Esophagus muscularis mucosa (tissue), 4 donors: Measurements from ENCODE around the gene CERS5. TPM values are rescaled to one million over a fixed set of nuclear protein-coding genes. Genes with fewer than 3 reads are reported as not detected.
A peak's percentile ranks its signal among the peaks of the same experiment; 100 is the strongest.

Experiments used
- DNase-seq: peaks from one replicate; pipeline ENCODE4 v3.0.0-alpha.2; 2017; ENCODE audit errors: extremely low spot score
- H3K27ac ChIP-seq, 4 donors: fragments of 200-600 bp; sonication (generic); replicated peaks in 1 of 4; 1 replicate in 3 of 4; 2 replicates in 1 of 4; pipeline ENCODE4 v1.5.1; 2016 to 2019; ENCODE audit warnings: mild to moderate bottlenecking in 1 of 4
- H3K27me3 ChIP-seq, 4 donors: fragments of 200-600 bp; sonication (generic); one replicate each; pipeline versions ENCODE4 v1.5.1 to v1.6.0; 2016 to 2019
- H3K36me3 ChIP-seq, 4 donors: fragments of 200-600 bp; sonication (generic); one replicate each; pipeline ENCODE4 v1.5.1; 2016 to 2019
- H3K4me1 ChIP-seq, 4 donors: fragments of 200-600 bp; sonication (generic); one replicate each; pipeline ENCODE4 v1.5.1; 2016 to 2019
- H3K4me3 ChIP-seq, 4 donors: fragments of 200-600 bp; sonication (generic); 1 replicate in 2 of 4; 2 replicates in 2 of 4; pipeline ENCODE4 v1.5.1; 2016 to 2019; ENCODE audit warnings: mild to moderate bottlenecking in 4 of 4, moderate library complexity in 1 of 4
- H3K9me3 ChIP-seq, 4 donors: fragments of 200-600 bp; sonication (generic); 1 replicate in 3 of 4; 2 replicates in 1 of 4; pipeline ENCODE4 v1.5.1; 2016 to 2019
- EP300 ChIP-seq: sonication (generic); formaldehyde crosslinking; IDR thresholded peaks from one replicate; pipeline ENCODE4 v1.6.1; 2017; ENCODE audit warnings: antibody characterized with exemption
- POLR2A ChIP-seq: fragments of 450-650 bp; IDR thresholded peaks from one replicate; pipeline ENCODE4 v1.6.1; 2017; ENCODE audit warnings: antibody characterized with exemption, moderate library complexity, mild to moderate bottlenecking, low read depth
- POLR2AphosphoS5 ChIP-seq, 2 donors: sonication (generic); formaldehyde crosslinking; IDR thresholded peaks; one replicate each; pipeline ENCODE4 v1.6.1; 2017; ENCODE audit warnings: antibody characterized with exemption in 2 of 2
- WGBS: methylation state at CpG from one replicate; pipeline ENCODE4 v1.1.5; 2018; 5-methylcytosine and 5-hydroxymethylcytosine counted together
- intact Hi-C: fragments of 100-400 bp; cut with DNase I; formaldehyde crosslinking; loops from one replicate; pipeline ENCODE4 v1.15.1; 2023
- total RNA-seq, 4 donors: library from RNA; depleted of rRNA; stranded (reverse); fragments of >200 nt; gene quantifications; one replicate each; pipeline versions ENCODE4 v1.1.0 to v1.2.1, GENCODE V29; 2016
- TF ChIP-seq, protein P1 (sequence below), 3 experiments: fragments of 200-600 bp in 2 of 3; fragments of 450-650 bp in 1 of 3; sonication (generic) in 2 of 3; IDR thresholded peaks; one replicate each; pipeline ENCODE4 v1.5.1; 2017 to 2019; ENCODE audit warnings: antibody characterized with exemption in 3 of 3, mild to moderate bottlenecking in 2 of 3, moderate library complexity in 1 of 3

Gene CERS5
- total RNA-seq, 4 donors from 2014 or later = 23.0 to 33.6 (median 27.5) TPM

DNA sequence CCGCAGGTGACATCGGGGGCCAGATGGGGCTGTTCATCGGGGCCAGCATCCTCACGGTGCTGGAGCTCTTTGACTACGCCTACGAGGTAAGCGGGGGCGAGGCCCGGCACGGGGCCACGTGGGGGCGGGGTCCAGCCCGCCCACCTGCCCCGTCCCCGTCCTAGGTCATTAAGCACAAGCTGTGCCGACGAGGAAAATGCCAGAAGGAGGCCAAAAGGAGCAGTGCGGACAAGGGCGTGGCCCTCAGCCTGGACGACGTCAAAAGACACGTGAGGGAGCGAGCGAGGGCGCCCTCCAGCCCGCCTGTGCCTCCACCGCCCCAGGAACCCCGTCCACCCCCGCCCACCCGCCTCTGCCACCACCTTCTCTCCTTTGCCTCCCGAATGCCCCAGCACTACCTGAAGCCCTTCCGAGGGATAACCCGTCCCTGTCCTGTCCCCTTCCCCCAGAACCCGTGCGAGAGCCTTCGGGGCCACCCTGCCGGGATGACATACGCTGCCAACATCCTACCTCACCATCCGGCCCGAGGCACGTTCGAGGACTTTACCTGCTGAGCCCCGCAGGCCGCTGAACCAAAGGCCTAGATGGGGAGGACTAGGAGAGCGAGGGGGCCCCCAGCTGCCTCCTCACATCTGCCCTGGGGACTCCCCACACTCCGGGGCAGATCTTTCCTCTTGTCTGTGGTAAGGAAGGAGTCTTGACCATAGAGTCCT is 85.9 kb downstream of the CERS5 start:
- TF ChIP-seq, protein P1, sequence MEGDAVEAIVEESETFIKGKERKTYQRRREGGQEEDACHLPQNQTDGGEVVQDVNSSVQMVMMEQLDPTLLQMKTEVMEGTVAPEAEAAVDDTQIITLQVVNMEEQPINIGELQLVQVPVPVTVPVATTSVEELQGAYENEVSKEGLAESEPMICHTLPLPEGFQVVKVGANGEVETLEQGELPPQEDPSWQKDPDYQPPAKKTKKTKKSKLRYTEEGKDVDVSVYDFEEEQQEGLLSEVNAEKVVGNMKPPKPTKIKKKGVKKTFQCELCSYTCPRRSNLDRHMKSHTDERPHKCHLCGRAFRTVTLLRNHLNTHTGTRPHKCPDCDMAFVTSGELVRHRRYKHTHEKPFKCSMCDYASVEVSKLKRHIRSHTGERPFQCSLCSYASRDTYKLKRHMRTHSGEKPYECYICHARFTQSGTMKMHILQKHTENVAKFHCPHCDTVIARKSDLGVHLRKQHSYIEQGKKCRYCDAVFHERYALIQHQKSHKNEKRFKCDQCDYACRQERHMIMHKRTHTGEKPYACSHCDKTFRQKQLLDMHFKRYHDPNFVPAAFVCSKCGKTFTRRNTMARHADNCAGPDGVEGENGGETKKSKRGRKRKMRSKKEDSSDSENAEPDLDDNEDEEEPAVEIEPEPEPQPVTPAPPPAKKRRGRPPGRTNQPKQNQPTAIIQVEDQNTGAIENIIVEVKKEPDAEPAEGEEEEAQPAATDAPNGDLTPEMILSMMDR (IDR thresholded peaks at IDR 0.05) = no peak
- TF ChIP-seq POLR2A = no peak
- TF ChIP-seq EP300 = no peak
- no peak for TF ChIP-seq POLR2AphosphoS5 (IDR thresholded peaks at IDR 0.05)
- Histone ChIP-seq H3K9me3 (no peaks in the 10 kb centered on the region), H3K4me3 (peak overlapping the region in 1 of 4 donors; percentile 3), H3K36me3 (peaks cover 0 to 3% (median 0%) of the 10 kb centered on the region in 4 donors), H3K27ac (no peak overlapping the region), H3K4me1 (peaks cover 11 to 27% (median 20%) of the 10 kb centered on the region in 4 donors), H3K27me3 (no peaks in the 10 kb centered on the region)
- intact Hi-C loops = no loop called here
- 64% methylated on average over 25 of the region's 46 CpGs for WGBS
- DNase-seq = no peak

DNA sequence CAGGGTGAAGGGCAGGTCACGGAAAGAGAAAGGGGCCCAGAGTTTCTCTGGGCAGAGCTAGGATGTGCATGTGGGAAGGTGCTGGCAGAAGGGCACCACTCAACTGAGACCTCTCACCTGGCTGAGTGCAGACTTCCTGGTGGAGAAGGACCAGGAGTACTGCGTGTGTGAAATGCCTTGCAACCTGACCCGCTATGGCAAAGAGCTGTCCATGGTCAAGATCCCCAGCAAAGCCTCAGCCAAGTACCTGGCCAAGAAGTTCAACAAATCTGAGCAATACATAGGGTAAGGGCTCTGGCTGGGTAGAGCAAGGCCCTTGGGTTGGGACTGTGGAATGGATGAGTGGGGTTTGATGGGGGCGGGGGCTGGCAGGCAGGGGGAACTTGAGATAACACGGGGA is 87.4 kb downstream of the CERS5 start:
- intact Hi-C loops = loop anchor here (5.0 kb wide), 1 partner anchor 233 kb away; no protein-coding TSS in a partner anchor
- no peaks in the 10 kb centered on the region for H3K27me3 ChIP-seq
- no peak for TF ChIP-seq EP300
- no peak for TF ChIP-seq POLR2A
- TF ChIP-seq POLR2AphosphoS5 (IDR thresholded peaks at IDR 0.05) = no peak
- TF ChIP-seq, protein P1 (IDR thresholded peaks at IDR 0.05) = no peak
- H3K9me3 ChIP-seq = no peaks in the 10 kb centered on the region
- no peak overlapping the region for H3K4me3 ChIP-seq
- no peaks in the 10 kb centered on the region for H3K36me3 ChIP-seq
- DNase-seq = no peak
- no peak overlapping the region for H3K27ac ChIP-seq
- H3K4me1 ChIP-seq = peaks cover 7 to 27% (median 17%) of the 10 kb centered on the region in 4 donors
- WGBS = 86% methylated on average over 5 of the region's 5 CpGs

Other genes with a start within 250 kb of the CERS5 start
- gene AQP2, start 216.6 kb downstream of the CERS5 start, total RNA-seq = not detected
- gene AQP5, start 205.5 kb downstream of the CERS5 start, total RNA-seq = under 1 TPM in 1 of 4 donors, not detected in 3; 0.83 TPM
- gene AQP6, start 194.4 kb downstream of the CERS5 start, total RNA-seq = under 1 TPM in 1 of 4 donors, not detected in 3; 0.11 TPM
- 10 to 100 TPM; 10.5 to 13.3 (median 11.4) TPM for gene RACGAP1, start 141.9 kb downstream of the CERS5 start, total RNA-seq
- 1 to 10 TPM in 3 of 4 donors, under 1 TPM in 1; 0.66 to 5.6 (median 2.9) TPM for gene ASIC1, start 109.8 kb downstream of the CERS5 start, total RNA-seq
- gene SMARCD1, start 82.0 kb downstream of the CERS5 start, total RNA-seq = 10 to 100 TPM; 20.3 to 72.4 (median 45.2) TPM
- gene GPD1, start 63.4 kb downstream of the CERS5 start, total RNA-seq = 1 to 10 TPM in 1 of 4 donors, under 1 TPM in 3; 0.17 to 2.5 (median 0.60) TPM
- 100 to 1,000 TPM in 1 of 4 donors, 10 to 100 TPM in 3; 52.8 to 105 (median 87.6) TPM for gene COX14, start 55.1 kb downstream of the CERS5 start, total RNA-seq
- gene LIMA1, start 116.2 kb upstream of the CERS5 start, total RNA-seq = 10 to 100 TPM; 23.9 to 62.7 (median 37.2) TPM
- not detected for gene FAM186A, start 229.2 kb upstream of the CERS5 start, total RNA-seq
- gene LARP4, start 233.5 kb upstream of the CERS5 start, total RNA-seq = 10 to 100 TPM; 29.7 to 56.7 (median 39.9) TPM